ENCODE results near the gene OR2M4. TPM values are rescaled to one million over a fixed set of nuclear protein-coding genes. Genes with fewer than 3 reads are reported as not detected.
A peak's percentile ranks its signal among the peaks of the same experiment; 100 is the strongest.
"Not testable (repeated sequence)": the region's sequence is repeated elsewhere in the genome, so short reads cannot be mapped to it uniquely, and the experiment has no call there.

Gene OR2M4
- total RNA-seq, result not detected

GRCh38 chr1:248231117-248231516 is at the start of gene OR2M4:
Gene OR2M4, plus strand, starts transcription at chr1:248231417. Its CDS starts 7,512 bp downstream, at chr1:248238929.
- H3K4me1 Mint-ChIP-seq (ENCODE audit: low read depth), result no peaks in the 10 kb centered on the region
- ChIA-PET CTCF (no interaction called here), POLR2A (no interaction called here)
- intact Hi-C loops (cut with micrococcal nuclease), result no loop called here
- no peaks in the 10 kb centered on the region for H3K36me3 Mint-ChIP-seq
- no peak within 1 kb of the TSS for H3K4me3 Mint-ChIP-seq
- no peak for DNase-seq
- peaks cover 4% of the 10 kb centered on the region for H3K9me3 Mint-ChIP-seq
- H3K27ac Mint-ChIP-seq, result no peak within 1 kb of the TSS
- no peaks in the 10 kb centered on the region for H3K27me3 Mint-ChIP-seq

DNA sequence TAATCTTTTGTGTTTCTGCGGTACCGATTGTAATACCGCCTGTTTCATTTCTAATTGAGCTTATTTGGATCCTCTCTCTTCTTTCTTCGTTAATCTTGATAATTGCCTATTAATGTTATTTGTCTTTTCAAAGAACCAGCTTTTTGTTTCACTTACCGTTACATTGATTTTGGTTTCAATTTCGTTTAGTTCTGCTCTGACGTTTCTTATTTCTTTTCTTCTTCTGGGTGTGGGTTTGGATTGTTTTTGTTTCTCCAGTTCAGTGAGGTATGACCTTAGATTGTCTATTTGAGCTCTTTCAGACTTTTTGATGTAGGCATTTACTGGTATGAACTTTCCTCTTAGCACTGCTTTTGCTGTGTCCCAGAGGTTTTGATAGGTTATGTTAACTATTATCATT is 47.2 kb upstream of the OR2M4 start:
- Mint-ChIP-seq H3K27me3 (peaks cover 6% of the 10 kb centered on the region), H3K27ac (no peak overlapping the region), H3K36me3 (no peaks in the 10 kb centered on the region), H3K4me3 (no peak overlapping the region), H3K9me3 (peaks cover 2% of the 10 kb centered on the region), H3K4me1 (ENCODE audit: low read depth) (no peaks in the 10 kb centered on the region)
- POLR2A ChIA-PET, result no interaction called here
- no peak for DNase-seq
- intact Hi-C loops (cut with micrococcal nuclease), result no loop called here
- CTCF ChIA-PET, result no interaction called here

DNA sequence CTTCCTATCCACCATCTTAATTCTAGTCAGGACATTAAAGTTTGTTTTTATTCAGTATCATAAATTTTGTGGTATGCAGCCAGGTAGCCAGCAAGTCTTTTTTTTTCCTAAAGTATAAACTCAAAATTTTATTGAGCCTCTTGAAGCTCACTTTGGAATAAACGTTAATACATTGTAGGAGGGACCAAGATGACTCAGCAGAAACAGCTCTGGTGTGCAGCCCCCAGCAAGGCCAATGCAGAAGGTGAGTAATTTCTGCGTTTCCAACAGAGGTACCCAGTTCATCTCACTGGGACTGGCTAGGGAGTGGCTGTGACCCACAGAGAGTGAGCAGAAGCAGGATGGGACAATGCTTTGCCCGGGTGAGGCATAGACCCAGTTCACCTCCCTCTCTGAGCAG is 43.9 kb upstream of the OR2M4 start:
- POLR2A ChIA-PET, result no interaction called here

GRCh38 chr1:248189026-248189425 is 42.2 kb upstream of the OR2M4 start:
- H3K27me3 Mint-ChIP-seq, result peaks cover 6% of the 10 kb centered on the region
- no peak overlapping the region for H3K27ac Mint-ChIP-seq
- no peaks in the 10 kb centered on the region for H3K4me1 Mint-ChIP-seq (ENCODE audit: low read depth)
- ChIA-PET CTCF (no interaction called here), POLR2A (no interaction called here)
- DNase-seq, result no peak
- intact Hi-C loops (cut with micrococcal nuclease), result no loop called here
- peaks cover 11% of the 10 kb centered on the region for H3K9me3 Mint-ChIP-seq
- H3K4me3 Mint-ChIP-seq, result no peak overlapping the region
- no peaks in the 10 kb centered on the region for H3K36me3 Mint-ChIP-seq

More for the DNA sequence above, 43.9 kb upstream of the OR2M4 start:
- H3K36me3 Mint-ChIP-seq, result no peaks in the 10 kb centered on the region
- H3K4me3 Mint-ChIP-seq, result no peak overlapping the region
- intact Hi-C loops (cut with micrococcal nuclease), result no loop called here
- no peak for DNase-seq
- no peaks in the 10 kb centered on the region for H3K4me1 Mint-ChIP-seq (ENCODE audit: low read depth)
- H3K27me3 Mint-ChIP-seq, result peaks cover 6% of the 10 kb centered on the region
- no peak overlapping the region for H3K27ac Mint-ChIP-seq
- peaks cover 1% of the 10 kb centered on the region for H3K9me3 Mint-ChIP-seq
- CTCF ChIA-PET, result no interaction called here

DNA sequence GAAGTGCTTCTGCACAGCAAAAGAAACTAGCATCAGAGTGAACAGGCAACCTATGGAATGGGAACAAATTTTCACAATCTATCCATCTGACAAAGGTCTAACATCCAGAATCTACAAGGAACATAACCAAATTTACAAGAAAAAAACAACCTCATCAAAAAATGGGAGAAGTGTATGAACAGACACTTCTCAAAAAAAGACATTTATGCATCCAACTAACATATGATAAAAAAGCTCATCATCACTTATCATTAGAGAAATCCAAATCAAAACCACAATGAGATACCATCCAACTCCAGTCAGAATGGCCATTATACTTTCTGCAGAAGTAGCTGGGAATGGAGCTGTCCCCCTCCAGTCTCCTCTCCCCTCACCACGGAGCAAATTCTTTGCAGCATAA is 37.1 kb upstream of the OR2M4 start:
- Mint-ChIP-seq H3K36me3 (no peaks in the 10 kb centered on the region), H3K27ac (no peak overlapping the region), H3K9me3 (peaks cover 16% of the 10 kb centered on the region), H3K27me3 (no peaks in the 10 kb centered on the region), H3K4me1 (ENCODE audit: low read depth) (no peaks in the 10 kb centered on the region), H3K4me3 (no peak overlapping the region)
- intact Hi-C loops (cut with micrococcal nuclease), result no loop called here
- POLR2A ChIA-PET, result no interaction called here
- CTCF ChIA-PET, result no interaction called here
- no peak for DNase-seq

DNA sequence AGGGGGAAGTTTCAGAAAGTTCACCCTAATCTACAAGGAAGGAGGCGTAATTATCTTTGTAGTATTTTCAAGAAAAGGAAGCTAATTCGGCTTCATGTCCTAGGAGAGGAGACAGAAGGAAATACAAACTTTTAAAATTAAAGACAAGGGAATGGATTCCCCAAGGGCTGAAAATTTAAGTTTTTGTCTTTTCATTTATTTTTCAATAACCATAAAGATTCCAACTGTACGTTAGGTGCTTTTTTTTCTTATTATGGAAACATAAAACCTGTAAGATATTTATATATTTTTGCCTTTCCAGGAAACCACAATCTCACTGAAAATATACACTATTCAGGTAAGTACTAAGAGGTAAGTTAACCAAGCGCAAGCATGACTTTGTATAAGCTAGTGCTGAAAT is 34.3 kb upstream of the OR2M4 start, which contains the start of gene OR2M3:
Gene OR2M3 (plus strand): TSS at position 301 of the 400 bp plus-strand sequence. CDS start 5,803 bp downstream, outside the sequence.
- CTCF ChIA-PET, result no interaction called here
- Mint-ChIP-seq H3K9me3 (peaks cover 16% of the 10 kb centered on the region), H3K27me3 (no peaks in the 10 kb centered on the region), H3K4me1 (ENCODE audit: low read depth) (no peaks in the 10 kb centered on the region), H3K27ac (no peak within 1 kb of the TSS), H3K36me3 (no peaks in the 10 kb centered on the region), H3K4me3 (no peak within 1 kb of the TSS)
- no peak for DNase-seq
- POLR2A ChIA-PET, result no interaction called here
- intact Hi-C loops (cut with micrococcal nuclease), result no loop called here

- ChIA-PET POLR2A (no interaction called here), CTCF (no interaction called here)
- DNase-seq, result no peak
- Mint-ChIP-seq H3K27ac (no peak overlapping the region), H3K4me3 (no peak overlapping the region), H3K9me3 (peaks cover 12% of the 10 kb centered on the region), H3K27me3 (no peaks in the 10 kb centered on the region), H3K4me1 (ENCODE audit: low read depth) (no peaks in the 10 kb centered on the region), H3K36me3 (no peaks in the 10 kb centered on the region)
- intact Hi-C loops (cut with micrococcal nuclease), result no loop called here
Measured at GRCh38 chr1:248215880-248216279, 15.3 kb upstream of the OR2M4 start.

- Mint-ChIP-seq H3K9me3 (peaks cover 4% of the 10 kb centered on the region), H3K36me3 (no peaks in the 10 kb centered on the region), H3K4me3 (no peak overlapping the region), H3K27me3 (no peaks in the 10 kb centered on the region), H3K4me1 (ENCODE audit: low read depth) (no peaks in the 10 kb centered on the region), H3K27ac (no peak overlapping the region)
- ChIA-PET POLR2A (no interaction called here), CTCF (no interaction called here)
- intact Hi-C loops (cut with micrococcal nuclease), result no loop called here
- no peak for DNase-seq
Measured at GRCh38 chr1:248225537-248225936, 5.7 kb upstream of the OR2M4 start.

GRCh38 chr1:248229360-248229908 is 1.8 kb upstream of the OR2M4 start:
- no peaks in the 10 kb centered on the region for H3K36me3 Mint-ChIP-seq
- H3K9me3 Mint-ChIP-seq, result peaks cover 4% of the 10 kb centered on the region
- no peak for DNase-seq
- H3K4me3 Mint-ChIP-seq, result no peak overlapping the region
- ChIA-PET CTCF (no interaction called here), POLR2A (no interaction called here)
- no peaks in the 10 kb centered on the region for H3K27me3 Mint-ChIP-seq
- intact Hi-C loops (cut with micrococcal nuclease), result no loop called here
- no peak overlapping the region for H3K27ac Mint-ChIP-seq
- H3K4me1 Mint-ChIP-seq (ENCODE audit: low read depth), result no peaks in the 10 kb centered on the region

- Mint-ChIP-seq H3K36me3 (no peaks in the 10 kb centered on the region), H3K4me1 (ENCODE audit: low read depth) (peaks cover 2% of the 10 kb centered on the region), H3K4me3 (no peak overlapping the region), H3K27me3 (peaks cover 13% of the 10 kb centered on the region), H3K27ac (no peak overlapping the region), H3K9me3 (no peaks in the 10 kb centered on the region)
- DNase-seq, result no peak
- ChIA-PET POLR2A (no interaction called here), CTCF (interaction anchor here (1.0 kb wide), 1 partner anchor 12 kb away, joined by 3 read pairs; no protein-coding TSS in a partner anchor)
- intact Hi-C loops (cut with micrococcal nuclease), result no loop called here
Measured at GRCh38 chr1:248239478-248239877, 8.3 kb downstream of the OR2M4 start.

DNA sequence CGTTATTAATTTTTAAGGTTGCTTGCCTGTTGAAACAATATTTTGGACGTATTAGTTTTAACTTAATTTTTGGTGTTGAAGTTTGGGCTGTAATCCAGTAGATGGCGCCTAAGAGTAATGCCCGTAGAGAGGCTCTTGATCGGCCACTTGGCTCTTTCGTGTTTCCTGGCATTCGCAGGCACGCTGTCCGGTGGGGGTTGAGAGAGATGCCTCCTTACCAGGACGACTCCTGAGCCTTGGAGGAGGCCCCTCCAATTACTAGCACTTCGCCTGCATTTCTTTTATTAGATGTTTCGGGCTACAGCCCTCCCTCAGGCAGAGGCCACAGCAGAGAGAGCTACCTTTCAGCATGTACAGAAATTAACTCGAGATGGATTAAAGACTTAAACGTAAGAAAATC is 12.0 kb downstream of the OR2M4 start:
- ChIA-PET POLR2A (no interaction called here), CTCF (interaction anchor here (0.6 to 1.8 kb wide), 8 partner anchors 8 to 563 kb away, joined by 3 to 10 read pairs (median 4); no protein-coding TSS in a partner anchor)
- intact Hi-C loops (cut with micrococcal nuclease), result loop anchor here (1.0 kb wide), 1 partner anchor 564 kb away; no protein-coding TSS in a partner anchor
- peak; percentile 29 for DNase-seq
- no peak overlapping the region for H3K27ac Mint-ChIP-seq
- no peak overlapping the region for H3K4me3 Mint-ChIP-seq
- H3K36me3 Mint-ChIP-seq, result no peaks in the 10 kb centered on the region
- H3K4me1 Mint-ChIP-seq (ENCODE audit: low read depth), result peaks cover 2% of the 10 kb centered on the region
- H3K9me3 Mint-ChIP-seq, result no peaks in the 10 kb centered on the region
- peaks cover 15% of the 10 kb centered on the region for H3K27me3 Mint-ChIP-seq

DNA sequence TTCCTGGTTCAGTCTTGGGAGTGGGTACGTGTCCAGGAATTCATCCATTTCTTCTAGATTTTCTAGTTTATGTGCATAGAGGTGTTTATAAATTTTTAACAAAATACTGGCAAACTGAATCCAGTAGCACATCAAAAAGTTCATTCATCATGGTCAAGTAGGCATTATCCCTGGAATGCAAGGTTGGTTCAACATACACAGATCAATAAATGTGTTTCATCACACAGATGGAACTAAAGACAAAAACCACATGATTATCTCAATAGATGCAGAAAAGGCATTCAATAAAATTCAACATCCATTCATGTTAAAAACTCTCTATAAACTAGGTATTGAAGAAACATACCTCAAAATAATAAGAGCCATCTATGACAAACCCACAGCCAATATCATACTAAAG is 28.1 kb downstream of the OR2M4 start:
- peaks cover 21% of the 10 kb centered on the region for H3K9me3 Mint-ChIP-seq
- H3K27ac Mint-ChIP-seq; H3K4me3 Mint-ChIP-seq; H3K4me1 Mint-ChIP-seq (ENCODE audit: low read depth); POLR2A ChIA-PET; DNase-seq; H3K27me3 Mint-ChIP-seq; intact Hi-C loops (cut with micrococcal nuclease); H3K36me3 Mint-ChIP-seq: not testable (repeated sequence)
- CTCF ChIA-PET, result interaction anchor here (0.7 kb wide), 1 partner anchor 14 kb away, joined by 4 read pairs; no protein-coding TSS in a partner anchor

DNA sequence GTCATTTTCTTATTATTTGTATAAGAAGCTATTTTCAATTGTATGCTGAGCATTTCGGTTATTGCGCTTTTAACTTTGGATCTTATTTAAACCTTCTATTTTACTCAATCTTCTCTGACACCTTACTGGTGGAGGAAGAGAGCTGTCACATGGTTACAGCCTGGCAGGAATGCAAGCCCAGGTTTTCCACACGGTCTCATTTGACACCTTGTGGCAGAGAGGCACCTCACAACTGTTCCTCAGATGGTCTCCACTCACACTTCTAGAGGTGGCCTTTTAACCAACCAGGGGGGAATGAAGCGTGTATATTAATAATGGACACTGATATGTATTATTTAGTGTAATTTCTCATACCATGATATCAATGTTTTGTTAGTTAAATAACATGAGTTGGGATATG is 37.0 kb downstream of the OR2M4 start:
- H3K27ac Mint-ChIP-seq, result no peak overlapping the region
- no peaks in the 10 kb centered on the region for H3K27me3 Mint-ChIP-seq
- no peaks in the 10 kb centered on the region for H3K36me3 Mint-ChIP-seq
- DNase-seq, result no peak
- no peak overlapping the region for H3K4me3 Mint-ChIP-seq
- intact Hi-C loops (cut with micrococcal nuclease), result no loop called here
- CTCF ChIA-PET, result no interaction called here
- no peaks in the 10 kb centered on the region for H3K9me3 Mint-ChIP-seq
- H3K4me1 Mint-ChIP-seq (ENCODE audit: low read depth), result no peaks in the 10 kb centered on the region
- POLR2A ChIA-PET, result no interaction called here

All from activated CD4-positive, alpha-beta memory T cell treated with anti-CD3 and anti-CD28 coated beads for 36 hours (primary cell).